Parathyroid adenoma (tissue), 2 donors: ENCODE results near the gene ADAM23.
A peak's percentile ranks its signal among the peaks of the same experiment; 100 is the strongest.

Experiments
- H2AFZ ChIP-seq: fragments of 300-600 bp; sonication (generic); one replicate; pipeline ENCODE4 v1.7.0; 2017; ENCODE audit warnings: antibody characterized with exemption, mild to moderate bottlenecking
- H3K27ac ChIP-seq: fragments of 300-600 bp; sonication (generic); one replicate; pipeline ENCODE4 v1.7.0; 2017
- H3K27me3 ChIP-seq: fragments of 300-600 bp; sonication (generic); one replicate; pipeline ENCODE4 v1.7.0; 2017; ENCODE audit warnings: low read length; ENCODE audit not compliant: control insufficient read depth, insufficient read depth
- H3K36me3 ChIP-seq: fragments of 300-600 bp; sonication (generic); one replicate; pipeline ENCODE4 v1.7.0; 2017; ENCODE audit warnings: low read length; ENCODE audit not compliant: control insufficient read depth, insufficient read depth
- H3K4me1 ChIP-seq: fragments of 300-600 bp; sonication (generic); one replicate; pipeline ENCODE4 v1.7.0; 2017; ENCODE audit warnings: control low read depth
- H3K4me2 ChIP-seq: fragments of 300-600 bp; sonication (generic); one replicate; pipeline ENCODE4 v1.7.0; 2017; ENCODE audit warnings: low read length
- H3K4me3 ChIP-seq: fragments of 300-600 bp; sonication (generic); one replicate; pipeline ENCODE4 v1.7.0; 2017; ENCODE audit warnings: low read depth, low read length
- H3K79me2 ChIP-seq: fragments of 300-600 bp; sonication (generic); one replicate; pipeline ENCODE4 v1.7.0; 2017; ENCODE audit warnings: control low read depth
- H3K9ac ChIP-seq: fragments of 300-600 bp; sonication (generic); one replicate; pipeline ENCODE4 v1.7.0; 2017; ENCODE audit warnings: mild to moderate bottlenecking
- H3K9me3 ChIP-seq: fragments of 300-600 bp; sonication (generic); one replicate; pipeline ENCODE4 v1.7.0; 2017; ENCODE audit warnings: low read length; ENCODE audit not compliant: control insufficient read depth
- CTCF ChIP-seq: fragments of 300-600 bp; sonication (generic); IDR thresholded peaks from one replicate; pipeline ENCODE4 v1.7.0; 2017; ENCODE audit warnings: antibody characterized with exemption, mild to moderate bottlenecking
- donor health status: primary hyperparathyroidism.

ADAM23 gene

GRCh38 chr2:206540757-206541156 is 97.4 kb downstream of the ADAM23 start:
- Histone ChIP-seq H3K36me3 (no peaks in the 10 kb centered on the region), H3K27ac (no peak overlapping the region), H3K4me1 (peaks cover 21% of the 10 kb centered on the region), H3K79me2 (no peaks in the 10 kb centered on the region), H2AFZ (no peak overlapping the region), H3K27me3 (no peaks in the 10 kb centered on the region), H3K4me3 (no peak overlapping the region), H3K4me2 (no peak overlapping the region), H3K9me3 (no peaks in the 10 kb centered on the region), H3K9ac (no peak overlapping the region)
- no peak for TF ChIP-seq CTCF

GRCh38 chr2:206543073-206543472 is 99.7 kb downstream of the ADAM23 start:
- H3K4me3 ChIP-seq: no peak overlapping the region
- no peak for TF ChIP-seq CTCF
- H3K36me3 ChIP-seq: no peaks in the 10 kb centered on the region
- no peak overlapping the region for H2AFZ ChIP-seq
- peaks cover 15% of the 10 kb centered on the region for H3K4me1 ChIP-seq
- H3K9ac ChIP-seq: no peak overlapping the region
- H3K79me2 ChIP-seq: no peaks in the 10 kb centered on the region
- no peaks in the 10 kb centered on the region for H3K27me3 ChIP-seq
- no peaks in the 10 kb centered on the region for H3K9me3 ChIP-seq
- H3K27ac ChIP-seq: no peak overlapping the region
- H3K4me2 ChIP-seq: no peak overlapping the region

GRCh38 chr2:206548383-206548782 is 105.1 kb downstream of the ADAM23 start:
- Histone ChIP-seq H3K79me2 (no peaks in the 10 kb centered on the region), H3K9me3 (no peaks in the 10 kb centered on the region), H3K9ac (no peak overlapping the region), H3K4me3 (no peak overlapping the region), H3K27ac (no peak overlapping the region), H3K4me2 (no peak overlapping the region), H2AFZ (no peak overlapping the region), H3K27me3 (no peaks in the 10 kb centered on the region), H3K36me3 (no peaks in the 10 kb centered on the region), H3K4me1 (peaks cover 3% of the 10 kb centered on the region)
- TF ChIP-seq CTCF: no peak

- H3K9me3 ChIP-seq: no peaks in the 10 kb centered on the region
- H3K27ac ChIP-seq: no peak overlapping the region
- no peak for TF ChIP-seq CTCF
- H3K36me3 ChIP-seq: no peaks in the 10 kb centered on the region
- H3K4me2 ChIP-seq: no peak overlapping the region
- no peak overlapping the region for H2AFZ ChIP-seq
- no peaks in the 10 kb centered on the region for H3K4me1 ChIP-seq
- H3K27me3 ChIP-seq: no peaks in the 10 kb centered on the region
- no peak overlapping the region for H3K4me3 ChIP-seq
- no peaks in the 10 kb centered on the region for H3K79me2 ChIP-seq
- no peak overlapping the region for H3K9ac ChIP-seq
Observed at GRCh38 chr2:206555721-206556120, 112.4 kb downstream of the ADAM23 start.

- Histone ChIP-seq H3K36me3 (no peaks in the 10 kb centered on the region), H3K4me2 (no peak overlapping the region), H3K79me2 (no peaks in the 10 kb centered on the region), H3K27ac (no peak overlapping the region), H3K9me3 (no peaks in the 10 kb centered on the region), H3K4me1 (no peaks in the 10 kb centered on the region), H3K4me3 (no peak overlapping the region), H3K27me3 (no peaks in the 10 kb centered on the region), H3K9ac (no peak overlapping the region), H2AFZ (peak overlapping the region; percentile 6)
- TF ChIP-seq CTCF: peak; percentile 49
Observed at GRCh38 chr2:206556357-206556949, 113.1 kb downstream of the ADAM23 start.
